HEK293T (cell line): Measurements from ENCODE around the gene ARHGEF18.

Experiments used
- ARNT ChIP-seq: fragments of 450-650 bp; IDR thresholded peaks from 2 replicates; pipeline ENCODE4 v1.6.1; 2017; ENCODE audit warnings: mild to moderate bottlenecking
- BHLHE40 ChIP-seq: fragments of 450-650 bp; IDR thresholded peaks from 2 replicates; pipeline ENCODE4 v1.6.1; 2016; ENCODE audit warnings: mild to moderate bottlenecking, moderate library complexity, borderline replicate concordance
- ELF4 ChIP-seq: fragments of 450-650 bp; IDR thresholded peaks from 2 replicates; pipeline ENCODE4 v1.6.1; 2017; ENCODE audit warnings: antibody characterized with exemption
- FOXA1 ChIP-seq: fragments of 450-650 bp; IDR thresholded peaks from 2 replicates; pipeline ENCODE4 v1.6.1; 2016; ENCODE audit warnings: mild to moderate bottlenecking
- FOXK2 ChIP-seq: fragments of 450-650 bp; IDR thresholded peaks from 2 replicates; pipeline ENCODE4 v1.6.1; 2016; ENCODE audit warnings: mild to moderate bottlenecking
- HDGF ChIP-seq: fragments of 450-650 bp; IDR thresholded peaks from 2 replicates; pipeline ENCODE4 v1.6.1; 2017; ENCODE audit warnings: antibody characterized with exemption, borderline replicate concordance
- LEF1 ChIP-seq: fragments of 450-650 bp; IDR thresholded peaks from 2 replicates; pipeline ENCODE4 v1.6.1; 2017; ENCODE audit warnings: mild to moderate bottlenecking, borderline replicate concordance
- NFRKB ChIP-seq: fragments of 450-650 bp; IDR thresholded peaks from 2 replicates; pipeline ENCODE4 v1.6.1; 2016; ENCODE audit warnings: mild to moderate bottlenecking, moderate library complexity
- SP1 ChIP-seq: fragments of 450-650 bp; IDR thresholded peaks from 2 replicates; pipeline ENCODE4 v1.6.1; 2017
- SUZ12 ChIP-seq: fragments of 450-650 bp; IDR thresholded peaks from 2 replicates; pipeline ENCODE4 v1.6.1; 2016; ENCODE audit warnings: mild to moderate bottlenecking
- ZNF384 ChIP-seq: fragments of 450-650 bp; IDR thresholded peaks from 2 replicates; pipeline ENCODE4 v1.6.1; 2016
- TF ChIP-seq, protein P1 (sequence below): fragments of 450-650 bp; IDR thresholded peaks from 2 replicates; pipeline ENCODE4 v1.6.1; 2016

DNA sequence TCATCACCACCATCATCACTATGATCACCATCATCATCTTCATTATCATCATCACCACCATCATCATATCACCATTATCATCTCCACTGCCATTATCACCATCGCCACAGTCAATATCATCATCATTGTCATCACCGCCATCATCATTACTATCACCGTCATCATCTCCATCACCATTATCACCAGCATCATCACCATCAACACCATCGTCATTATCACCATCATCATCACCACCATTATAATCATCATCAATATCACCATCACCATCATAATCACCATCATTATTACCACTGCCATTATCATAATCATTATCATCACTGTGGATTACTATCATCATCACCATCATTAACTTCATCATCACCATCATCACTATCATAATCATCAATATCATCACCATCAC is 17.3 kb upstream of the ARHGEF18 start:
- TF ChIP-seq FOXK2 (no peak), BHLHE40 (no peak), ELF4 (no peak), SP1 (no peak), LEF1 (no peak), NFRKB (no peak), HDGF (no peak), ZNF384 (no peak), SUZ12 (no peak), FOXA1 (no peak), ARNT (no peak)
- TF ChIP-seq, protein P1, sequence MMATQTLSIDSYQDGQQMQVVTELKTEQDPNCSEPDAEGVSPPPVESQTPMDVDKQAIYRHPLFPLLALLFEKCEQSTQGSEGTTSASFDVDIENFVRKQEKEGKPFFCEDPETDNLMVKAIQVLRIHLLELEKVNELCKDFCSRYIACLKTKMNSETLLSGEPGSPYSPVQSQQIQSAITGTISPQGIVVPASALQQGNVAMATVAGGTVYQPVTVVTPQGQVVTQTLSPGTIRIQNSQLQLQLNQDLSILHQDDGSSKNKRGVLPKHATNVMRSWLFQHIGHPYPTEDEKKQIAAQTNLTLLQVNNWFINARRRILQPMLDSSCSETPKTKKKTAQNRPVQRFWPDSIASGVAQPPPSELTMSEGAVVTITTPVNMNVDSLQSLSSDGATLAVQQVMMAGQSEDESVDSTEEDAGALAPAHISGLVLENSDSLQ = no peak
